GM18502 (cell line): ENCODE measurements around the gene LONRF2.

Source experiments
- ATAC-seq: cut with Tn5 transposase; IDR thresholded peaks from one replicate; pipeline ENCODE4 v1.9.1; 2021; ENCODE audit warnings: mild to moderate bottlenecking; ENCODE audit not compliant: unreplicated experiment, poor library complexity

Gene LONRF2

GRCh38 chr2:100277540-100278207 is 44.6 kb downstream of the LONRF2 start:
- ATAC-seq: no peak

- ATAC-seq: no peak
Measured at GRCh38 chr2:100276716-100277115, 45.6 kb downstream of the LONRF2 start.

GRCh38 chr2:100275200-100275589 is 47.1 kb downstream of the LONRF2 start:
- ATAC-seq: no peak

GRCh38 chr2:100274566-100275199 is 47.6 kb downstream of the LONRF2 start:
- no peak for ATAC-seq

GRCh38 chr2:100274076-100274475 is 48.2 kb downstream of the LONRF2 start:
- ATAC-seq: no peak

GRCh38 chr2:100273387-100273786 is 48.9 kb downstream of the LONRF2 start:
- no peak for ATAC-seq

GRCh38 chr2:100272841-100273329 is 49.4 kb downstream of the LONRF2 start:
- no peak for ATAC-seq

GRCh38 chr2:100271210-100271609 is 51.1 kb downstream of the LONRF2 start:
- ATAC-seq: no peak

GRCh38 chr2:100270381-100271146 is 51.7 kb downstream of the LONRF2 start:
- no peak for ATAC-seq

- ATAC-seq: no peak
Measured at GRCh38 chr2:100269889-100270288, 52.4 kb downstream of the LONRF2 start.

GRCh38 chr2:100268986-100269385 is 53.3 kb downstream of the LONRF2 start:
- no peak for ATAC-seq

- no peak for ATAC-seq
Measured at GRCh38 chr2:100267751-100268150, 54.5 kb downstream of the LONRF2 start.

GRCh38 chr2:100266126-100266525 is 56.2 kb downstream of the LONRF2 start:
- no peak for ATAC-seq

GRCh38 chr2:100265226-100265625 is 57.1 kb downstream of the LONRF2 start:
- ATAC-seq: no peak

GRCh38 chr2:100264651-100265050 is 57.6 kb downstream of the LONRF2 start:
- ATAC-seq: no peak

- ATAC-seq: no peak
Measured at GRCh38 chr2:100264121-100264520, 58.2 kb downstream of the LONRF2 start.

- ATAC-seq: no peak
Measured at GRCh38 chr2:100262555-100263320, 59.6 kb downstream of the LONRF2 start.

GRCh38 chr2:100262046-100262445 is 60.3 kb downstream of the LONRF2 start:
- ATAC-seq: no peak

- ATAC-seq: no peak
Measured at GRCh38 chr2:100260712-100261620, 61.3 kb downstream of the LONRF2 start.

- no peak for ATAC-seq
Measured at GRCh38 chr2:100259106-100259505, 63.2 kb downstream of the LONRF2 start.
